ENCODE data around the gene PDE4D.
"Not testable (repeated sequence)": the region's sequence is repeated elsewhere in the genome, so short reads cannot be mapped to it uniquely, and the experiment has no call there.

PDE4D gene

GRCh38 chr5:59703789-59704188 lies 189.7 kb downstream of the PDE4D start:
- DNase-seq (ENCODE audit: low spot score) = no peak

- no peak for DNase-seq (ENCODE audit: low spot score)
Observed at GRCh38 chr5:59698207-59699178, 195.0 kb downstream of the PDE4D start.

GRCh38 chr5:59694411-59694810 lies 199.1 kb downstream of the PDE4D start:
- no peak for DNase-seq (ENCODE audit: low spot score)

- DNase-seq (ENCODE audit: low spot score) = no peak
Observed at GRCh38 chr5:59693492-59694309, 199.8 kb downstream of the PDE4D start.

- no peak for DNase-seq (ENCODE audit: low spot score)
Observed at GRCh38 chr5:59685793-59686192, 207.7 kb downstream of the PDE4D start.

GRCh38 chr5:59685191-59685530 lies 208.4 kb downstream of the PDE4D start:
- DNase-seq (ENCODE audit: low spot score) = no peak

- DNase-seq (ENCODE audit: low spot score) = no peak
Observed at GRCh38 chr5:59684388-59685190, 208.9 kb downstream of the PDE4D start.

- no peak for DNase-seq (ENCODE audit: low spot score)
Observed at GRCh38 chr5:59683311-59683710, 210.2 kb downstream of the PDE4D start.

- DNase-seq (ENCODE audit: low spot score) = no peak
Observed at GRCh38 chr5:59682542-59682941, 211.0 kb downstream of the PDE4D start.

GRCh38 chr5:59678943-59679342 lies 214.6 kb downstream of the PDE4D start:
- no peak for DNase-seq (ENCODE audit: low spot score)

- no peak for DNase-seq (ENCODE audit: low spot score)
Observed at GRCh38 chr5:59674763-59675162, 218.8 kb downstream of the PDE4D start.

- DNase-seq (ENCODE audit: low spot score) = peak; percentile 45
Observed at GRCh38 chr5:59673438-59674058, 220.0 kb downstream of the PDE4D start.

- DNase-seq (ENCODE audit: low spot score) = no peak
Observed at GRCh38 chr5:59666440-59667068, 227.0 kb downstream of the PDE4D start.

GRCh38 chr5:59665832-59666203 lies 227.7 kb downstream of the PDE4D start:
- DNase-seq (ENCODE audit: low spot score) = not testable (repeated sequence)

- DNase-seq (ENCODE audit: low spot score) = no peak
Observed at GRCh38 chr5:59665086-59665831, 228.3 kb downstream of the PDE4D start.

GRCh38 chr5:59661954-59662615 lies 231.4 kb downstream of the PDE4D start:
- DNase-seq (ENCODE audit: low spot score) = no peak

- DNase-seq (ENCODE audit: low spot score) = no peak
Observed at GRCh38 chr5:59661311-59661710, 232.2 kb downstream of the PDE4D start.

- no peak for DNase-seq (ENCODE audit: low spot score)
Observed at GRCh38 chr5:59660737-59661136, 232.8 kb downstream of the PDE4D start.

GRCh38 chr5:59656351-59657254 lies 236.9 kb downstream of the PDE4D start:
- DNase-seq (ENCODE audit: low spot score) = no peak

All from CD4-positive, alpha-beta T cell treated with Interleukin-2 at 100 ng/mL for 4 hours (primary cell).